MM.1S (cell line): Measurements from ENCODE around the gene SERINC4.

Experiments
- DNase-seq: peaks from one replicate; pipeline ENCODE4 v3.0.0-alpha.2; 2015
- H2AFZ ChIP-seq: fragments of 300-600 bp; sonication (generic); 2 replicates; pipeline ENCODE4 v1.6.0; 2016; ENCODE audit warnings: antibody characterized with exemption, low read length
- H3F3A ChIP-seq: fragments of 300-600 bp; sonication (generic); 2 replicates; pipeline ENCODE4 v1.6.1; 2016; ENCODE audit warnings: mild to moderate bottlenecking, antibody characterized with exemption, low read length, moderate library complexity, mixed read lengths; ENCODE audit not compliant: insufficient read depth
- H3K27ac ChIP-seq: fragments of 300-600 bp; sonication (generic); 2 replicates; pipeline ENCODE4 v1.5.1; 2016; ENCODE audit warnings: mild to moderate bottlenecking, low read length
- H3K27me3 ChIP-seq: fragments of 300-600 bp; sonication (generic); replicated peaks from 2 replicates; pipeline ENCODE4 v1.6.0; 2016; ENCODE audit warnings: low read length; ENCODE audit not compliant: insufficient read depth
- H3K36me3 ChIP-seq: fragments of 300-600 bp; sonication (generic); replicated peaks from 2 replicates; pipeline ENCODE4 v1.6.1; 2016; ENCODE audit warnings: mild to moderate bottlenecking, low read length, mixed read lengths; ENCODE audit not compliant: insufficient read depth
- H3K4me1 ChIP-seq: fragments of 300-600 bp; sonication (generic); 2 replicates; pipeline ENCODE4 v1.6.1; 2016; ENCODE audit warnings: low read length, mixed read lengths
- H3K4me2 ChIP-seq: fragments of 300-600 bp; sonication (generic); 2 replicates; pipeline ENCODE4 v1.6.0; 2016; ENCODE audit warnings: low read depth, low read length
- H3K4me3 ChIP-seq: fragments of 300-600 bp; sonication (generic); 2 replicates; pipeline ENCODE4 v1.5.1; 2016; ENCODE audit warnings: low read length, mixed read lengths
- H3K79me2 ChIP-seq: fragments of 300-600 bp; sonication (generic); 2 replicates; pipeline ENCODE4 v1.6.1; 2016; ENCODE audit warnings: mixed run types, low read length, mixed read lengths
- H3K9ac ChIP-seq: fragments of 300-600 bp; sonication (generic); 2 replicates; pipeline ENCODE4 v1.6.1; 2016; ENCODE audit warnings: low read length, mixed read lengths
- H3K9me2 ChIP-seq: fragments of 300-600 bp; sonication (generic); replicated peaks from 2 replicates; pipeline ENCODE4 v1.6.1; 2016; ENCODE audit warnings: mild to moderate bottlenecking, low read length, mixed read lengths; ENCODE audit not compliant: insufficient read depth
- H3K9me3 ChIP-seq: fragments of 300-600 bp; sonication (generic); replicated peaks from 2 replicates; pipeline ENCODE4 v1.6.1; 2016; ENCODE audit warnings: mild to moderate bottlenecking, low read length, mixed read lengths; ENCODE audit not compliant: insufficient read depth
- H4K20me1 ChIP-seq: fragments of 300-600 bp; sonication (generic); 2 replicates; pipeline ENCODE4 v1.6.1; 2016; ENCODE audit warnings: mild to moderate bottlenecking, low read length, moderate library complexity, mixed read lengths; ENCODE audit not compliant: insufficient read depth
- EZH2 ChIP-seq: fragments of 300-600 bp; sonication (generic); optimal IDR thresholded peaks from 2 replicates; pipeline ENCODE3; 2017; ENCODE audit warnings: low read depth, mild to moderate bottlenecking, antibody characterized with exemption, low read length, mixed read lengths
- EZH2phosphoT487 ChIP-seq: fragments of 300-600 bp; sonication (generic); IDR thresholded peaks from 2 replicates; pipeline ENCODE4 v1.6.1; 2018; ENCODE audit warnings: antibody characterized with exemption, low read length
- TF ChIP-seq, protein P1 (sequence below): fragments of 300-600 bp; sonication (generic); IDR thresholded peaks from 2 replicates; pipeline ENCODE4 v1.5.1; 2016; ENCODE audit warnings: antibody characterized with exemption, low read length, mixed read lengths

Gene SERINC4

DNA sequence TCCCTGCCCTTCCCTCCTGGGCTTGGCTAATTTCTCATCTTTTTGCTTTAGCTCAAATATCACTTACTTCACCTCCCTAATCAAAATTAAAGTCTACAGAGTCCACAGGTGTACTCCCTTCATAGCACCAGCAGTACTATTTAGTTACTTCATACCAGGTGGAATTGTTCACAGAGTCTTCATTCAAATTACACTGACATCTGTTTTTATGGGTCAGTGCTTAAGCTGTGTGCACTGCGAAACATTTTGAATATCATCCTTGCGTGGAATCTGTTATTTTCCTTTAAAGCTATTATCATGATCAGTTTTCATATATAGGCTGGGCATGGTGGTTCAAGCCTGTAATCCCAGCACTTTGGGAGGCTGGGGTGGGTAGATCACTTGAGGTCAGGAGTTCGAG lies 10.6 kb downstream of the SERINC4 start:
- no peak for DNase-seq
- H3K9ac ChIP-seq = no peak overlapping the region
- H3F3A ChIP-seq = peaks cover 12% of the 10 kb centered on the region
- peak overlapping the region; percentile 3; the same call in 1 of the 2 replicates for H3K27ac ChIP-seq
- peak overlapping the region; percentile 84 for H2AFZ ChIP-seq
- H3K79me2 ChIP-seq = peaks cover 22% of the 10 kb centered on the region
- no peak for TF ChIP-seq EZH2phosphoT487
- TF ChIP-seq EZH2 = no peak
- TF ChIP-seq, protein P1, sequence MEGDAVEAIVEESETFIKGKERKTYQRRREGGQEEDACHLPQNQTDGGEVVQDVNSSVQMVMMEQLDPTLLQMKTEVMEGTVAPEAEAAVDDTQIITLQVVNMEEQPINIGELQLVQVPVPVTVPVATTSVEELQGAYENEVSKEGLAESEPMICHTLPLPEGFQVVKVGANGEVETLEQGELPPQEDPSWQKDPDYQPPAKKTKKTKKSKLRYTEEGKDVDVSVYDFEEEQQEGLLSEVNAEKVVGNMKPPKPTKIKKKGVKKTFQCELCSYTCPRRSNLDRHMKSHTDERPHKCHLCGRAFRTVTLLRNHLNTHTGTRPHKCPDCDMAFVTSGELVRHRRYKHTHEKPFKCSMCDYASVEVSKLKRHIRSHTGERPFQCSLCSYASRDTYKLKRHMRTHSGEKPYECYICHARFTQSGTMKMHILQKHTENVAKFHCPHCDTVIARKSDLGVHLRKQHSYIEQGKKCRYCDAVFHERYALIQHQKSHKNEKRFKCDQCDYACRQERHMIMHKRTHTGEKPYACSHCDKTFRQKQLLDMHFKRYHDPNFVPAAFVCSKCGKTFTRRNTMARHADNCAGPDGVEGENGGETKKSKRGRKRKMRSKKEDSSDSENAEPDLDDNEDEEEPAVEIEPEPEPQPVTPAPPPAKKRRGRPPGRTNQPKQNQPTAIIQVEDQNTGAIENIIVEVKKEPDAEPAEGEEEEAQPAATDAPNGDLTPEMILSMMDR = no peak
- no peaks in the 10 kb centered on the region for H4K20me1 ChIP-seq
- peaks cover 13% of the 10 kb centered on the region for H3K4me1 ChIP-seq
- peaks cover 3% of the 10 kb centered on the region; the same call in 1 of the 2 replicates for H3K27me3 ChIP-seq
- H3K4me2 ChIP-seq = peak overlapping the region; percentile 65
- H3K36me3 ChIP-seq = no peaks in the 10 kb centered on the region
- H3K4me3 ChIP-seq = peak overlapping the region; percentile 40
- H3K9me3 ChIP-seq = no peaks in the 10 kb centered on the region
- no peaks in the 10 kb centered on the region for H3K9me2 ChIP-seq

DNA sequence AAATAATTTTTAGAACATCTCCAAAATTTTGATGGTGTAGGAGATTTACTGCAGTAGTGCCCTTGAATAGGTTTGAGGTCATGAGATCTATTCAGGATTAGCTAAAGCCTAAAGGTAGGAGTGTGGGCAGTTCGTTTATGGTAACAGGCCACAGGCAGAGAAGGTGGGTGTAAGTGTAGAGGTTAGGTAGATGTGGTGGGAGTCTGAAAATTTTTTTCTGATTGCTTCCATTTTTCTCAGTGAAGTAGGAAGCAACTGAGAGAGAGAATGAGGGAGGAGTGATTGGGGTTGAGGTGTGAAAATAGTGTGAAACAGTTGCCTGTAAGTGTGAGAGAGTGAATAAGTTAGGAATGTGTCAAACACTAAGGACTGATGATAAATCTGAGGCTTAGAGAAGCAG lies 21.0 kb downstream of the SERINC4 start:
- Histone ChIP-seq H3K9ac (no peak overlapping the region), H3K9me2 (no peaks in the 10 kb centered on the region), H3K4me2 (no peak overlapping the region), H4K20me1 (no peaks in the 10 kb centered on the region; the same call in 1 of the 2 replicates), H3K4me1 (peaks cover 3% of the 10 kb centered on the region; the same call in 1 of the 2 replicates), H3K27me3 (peaks cover 52% of the 10 kb centered on the region), H3K27ac (no peak overlapping the region), H3K4me3 (no peak overlapping the region), H3F3A (peaks cover 16% of the 10 kb centered on the region; the same call in 1 of the 2 replicates), H3K79me2 (no peaks in the 10 kb centered on the region), H3K36me3 (no peaks in the 10 kb centered on the region), H2AFZ (no peak overlapping the region), H3K9me3 (no peaks in the 10 kb centered on the region)
- no peak for DNase-seq
- TF ChIP-seq, protein P1 = no peak
- TF ChIP-seq EZH2phosphoT487 (no peak), EZH2 (no peak)

DNA sequence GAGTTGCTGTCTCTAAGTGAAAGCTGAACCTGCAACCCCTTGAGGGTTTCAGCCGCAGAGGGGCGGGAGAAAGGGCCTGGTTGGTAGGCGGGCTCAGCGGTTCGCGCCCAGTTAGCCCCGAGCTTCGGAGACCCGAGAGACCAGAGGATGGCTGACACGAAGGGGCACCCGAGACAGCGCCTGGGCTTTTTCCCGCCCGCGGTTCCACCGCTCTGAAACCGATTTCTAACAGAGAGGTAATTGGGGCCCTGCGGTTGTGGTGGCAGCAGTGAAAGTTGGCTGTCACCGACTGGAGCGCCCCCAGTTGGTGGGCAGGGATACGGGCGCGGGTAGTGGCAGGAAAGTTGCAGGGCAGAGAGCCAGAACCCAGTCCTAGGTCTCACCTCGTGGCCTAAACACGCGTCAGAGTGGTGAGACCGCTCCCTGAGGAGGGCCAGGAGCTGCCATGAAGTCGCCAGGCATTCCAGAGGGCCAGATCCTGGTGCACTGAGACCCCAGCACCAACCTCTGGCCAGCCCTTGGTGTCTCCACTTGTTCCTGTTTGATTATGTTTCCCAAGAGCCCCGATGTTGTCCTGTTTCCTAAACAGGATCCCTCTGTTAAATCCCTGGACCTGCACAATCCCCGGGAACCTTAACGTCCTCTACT lies 22.6 kb downstream of the SERINC4 start:
- Histone ChIP-seq H3K27ac (no peak overlapping the region), H4K20me1 (no peaks in the 10 kb centered on the region; the same call in 1 of the 2 replicates), H3K36me3 (no peaks in the 10 kb centered on the region), H3K4me3 (peak overlapping the region; percentile 60), H3K79me2 (no peaks in the 10 kb centered on the region), H3K9me3 (no peaks in the 10 kb centered on the region), H3K9me2 (no peaks in the 10 kb centered on the region), H2AFZ (peak overlapping the region; percentile 83), H3K9ac (no peak overlapping the region; the same call in 1 of the 2 replicates), H3F3A (peaks cover 16% of the 10 kb centered on the region; the same call in 1 of the 2 replicates), H3K4me2 (peak overlapping the region; percentile 100), H3K27me3 (peaks cover 40% of the 10 kb centered on the region), H3K4me1 (peaks cover 3% of the 10 kb centered on the region; the same call in 1 of the 2 replicates)
- peak; percentile 65 for DNase-seq
- TF ChIP-seq EZH2phosphoT487 (peak; percentile 90; the same call in 1 of the 2 replicates), EZH2 (no peak)
- TF ChIP-seq, protein P1 = peak; percentile 82
